GM23248 (cell line): ENCODE measurements around the gene SMARCA2. TPM values are rescaled to one million over a fixed set of nuclear protein-coding genes. Genes with fewer than 3 reads are reported as not detected.

Experiments
- DNase-seq: peaks from one replicate; pipeline ENCODE4 v3.0.0-alpha.2; 2015
- H2AFZ ChIP-seq: fragments of 200-600 bp; sonication (generic); 2 replicates; pipeline ENCODE4 v1.6.1; 2016; ENCODE audit warnings: antibody characterized with exemption
- H3F3A ChIP-seq: fragments of 200-600 bp; sonication (generic); 2 replicates; pipeline ENCODE4 v1.6.1; 2016; ENCODE audit warnings: mild to moderate bottlenecking, antibody characterized with exemption, mixed run types; ENCODE audit not compliant: insufficient read depth
- H3K27ac ChIP-seq: fragments of 200-600 bp; sonication (generic); 2 replicates; pipeline ENCODE4 v1.5.1; 2016; ENCODE audit warnings: mild to moderate bottlenecking
- H3K27me3 ChIP-seq: fragments of 200-600 bp; sonication (generic); replicated peaks from 2 replicates; pipeline ENCODE4 v1.6.1; 2016; ENCODE audit warnings: mild to moderate bottlenecking; ENCODE audit not compliant: insufficient read depth
- H3K36me3 ChIP-seq: fragments of 200-600 bp; sonication (generic); 2 replicates; pipeline ENCODE4 v1.6.1; 2016; ENCODE audit warnings: low read depth, mild to moderate bottlenecking
- H3K4me1 ChIP-seq: fragments of 200-600 bp; sonication (generic); 2 replicates; pipeline ENCODE4 v1.6.1; 2016; ENCODE audit warnings: mild to moderate bottlenecking; ENCODE audit not compliant: insufficient read depth
- H3K4me2 ChIP-seq: fragments of 200-600 bp; sonication (generic); one replicate; pipeline ENCODE4 v1.6.1; 2016; ENCODE audit warnings: mild to moderate bottlenecking; ENCODE audit not compliant: unreplicated experiment
- H3K4me3 ChIP-seq: fragments of 200-600 bp; sonication (generic); 2 replicates; pipeline ENCODE4 v1.5.1; 2016; ENCODE audit warnings: mild to moderate bottlenecking
- H3K79me2 ChIP-seq: fragments of 200-600 bp; sonication (generic); 2 replicates; pipeline ENCODE4 v1.6.1; 2016; ENCODE audit warnings: mild to moderate bottlenecking; ENCODE audit not compliant: insufficient read depth
- H3K9ac ChIP-seq: fragments of 200-600 bp; sonication (generic); 2 replicates; pipeline ENCODE4 v1.6.1; 2016; ENCODE audit warnings: mild to moderate bottlenecking
- H3K9me2 ChIP-seq: fragments of 200-600 bp; sonication (generic); 2 replicates; pipeline ENCODE4 v1.6.1; 2016; ENCODE audit warnings: mixed run types, mild to moderate bottlenecking, moderate library complexity; ENCODE audit not compliant: insufficient read depth
- H3K9me3 ChIP-seq: fragments of 200-600 bp; sonication (generic); one replicate; pipeline ENCODE4 v1.6.1; 2017; ENCODE audit warnings: low read depth
- H4K20me1 ChIP-seq: fragments of 200-600 bp; sonication (generic); 2 replicates; pipeline ENCODE4 v1.6.0; 2016; ENCODE audit not compliant: insufficient read depth
- EZH2 ChIP-seq: fragments of 200-600 bp; sonication (generic); IDR thresholded peaks from 2 replicates; pipeline ENCODE4 v1.6.1; 2018; ENCODE audit warnings: antibody characterized with exemption, mild to moderate bottlenecking; ENCODE audit not compliant: insufficient read depth, poor library complexity, severe bottlenecking
- EZH2phosphoT487 ChIP-seq: fragments of 200-600 bp; sonication (generic); IDR thresholded peaks from 2 replicates; pipeline ENCODE4 v1.6.1; 2018; ENCODE audit warnings: antibody characterized with exemption, moderate library complexity, mild to moderate bottlenecking, low read depth; ENCODE audit not compliant: insufficient read depth
- WGBS, 2 experiments: methylation state at CpG; one replicate each; pipeline ENCODE4 v1.1.6; 2015 to 2017; ENCODE audit warnings: low lambda C conversion rate in 2 of 2, low coverage in 1 of 2; ENCODE audit errors: missing lambda C conversion rate in 2 of 2; 5-methylcytosine and 5-hydroxymethylcytosine counted together
- in situ Hi-C: fragments of 300-500 bp; cut with MboI; formaldehyde crosslinking; loops from 2 replicates; pipeline ENCODE4 v1.15.0; 2020
- polyA plus RNA-seq: library from polyadenylated mRNA; unstranded; fragments of >200 nt; fragmentation: Nextera tagmentation; extraction: Ambion mirVana; gene quantifications from 2 replicates; pipeline ENCODE4 v1.2.1, GENCODE V29; 2016
- total RNA-seq: library from RNA; depleted of rRNA; stranded (reverse); fragments of >200 nt; shearing (Covaris generic); gene quantifications from 2 replicates; pipeline ENCODE4 v1.2.3, GENCODE V29; 2014

Gene SMARCA2
- total and polyA plus RNA-seq, 2 experiments from 2014 or later = 26.7 to 47.4 TPM

- Histone ChIP-seq H3K9ac (no peak overlapping the region), H4K20me1 (no peaks in the 10 kb centered on the region), H3K9me2 (no peaks in the 10 kb centered on the region), H2AFZ (no peak overlapping the region), H3K27me3 (no peaks in the 10 kb centered on the region), H3K36me3 (no peaks in the 10 kb centered on the region), H3K79me2 (no peaks in the 10 kb centered on the region), H3K27ac (no peak overlapping the region), H3K9me3 (no peaks in the 10 kb centered on the region), H3F3A (peaks cover 19% of the 10 kb centered on the region), H3K4me1 (peaks cover 27% of the 10 kb centered on the region), H3K4me3 (no peak overlapping the region), H3K4me2 (no peak overlapping the region)
- in situ Hi-C loops = no loop called here
- 78% methylated on average over 5 of the region's 5 CpGs for WGBS, 2 experiments
- no peak for TF ChIP-seq EZH2
- DNase-seq = no peak
Observed at GRCh38 chr9:2235623-2236022, 220.5 kb downstream of the SMARCA2 start.

DNA sequence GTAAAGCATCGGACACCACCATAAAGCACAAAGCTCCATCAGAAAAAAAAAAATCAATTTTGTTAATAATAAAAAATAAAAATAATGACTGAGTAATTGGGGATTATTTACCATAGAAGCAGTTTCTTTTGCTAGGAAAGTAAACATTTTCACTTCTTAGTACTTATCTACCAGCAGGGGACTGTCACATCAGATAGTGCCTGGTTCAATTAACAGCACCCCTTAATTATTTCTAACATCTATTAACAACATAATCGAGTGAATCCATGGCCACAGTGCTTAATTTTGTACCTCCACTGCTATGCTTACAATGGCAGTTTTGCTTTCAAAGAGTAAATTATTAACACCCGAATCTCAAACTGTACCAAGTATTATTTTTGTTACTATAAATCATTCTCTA, 221.7 kb downstream of the SMARCA2 start:
- peaks cover 16% of the 10 kb centered on the region for H3F3A ChIP-seq
- no peak overlapping the region for H3K9ac ChIP-seq
- no peak overlapping the region for H3K4me3 ChIP-seq
- H3K9me3 ChIP-seq = no peaks in the 10 kb centered on the region
- H2AFZ ChIP-seq = no peak overlapping the region
- H4K20me1 ChIP-seq = no peaks in the 10 kb centered on the region
- 62 to 74% methylated on average over 3 of the region's 3 CpGs for WGBS, 2 experiments
- in situ Hi-C loops = no loop called here
- TF ChIP-seq EZH2phosphoT487 = no peak
- no peak for TF ChIP-seq EZH2
- DNase-seq = no peak
- H3K4me1 ChIP-seq = peaks cover 19% of the 10 kb centered on the region
- no peaks in the 10 kb centered on the region for H3K27me3 ChIP-seq
- no peak overlapping the region for H3K4me2 ChIP-seq
- H3K27ac ChIP-seq = no peak overlapping the region
- H3K36me3 ChIP-seq = no peaks in the 10 kb centered on the region
- no peaks in the 10 kb centered on the region for H3K79me2 ChIP-seq
- no peaks in the 10 kb centered on the region for H3K9me2 ChIP-seq

- peak overlapping the region; percentile 94 for H2AFZ ChIP-seq
- H3K27ac ChIP-seq = no peak overlapping the region
- in situ Hi-C loops = no loop called here
- H3K4me1 ChIP-seq = no peaks in the 10 kb centered on the region
- 44 to 49% methylated on average over 15 of the region's 15 CpGs for WGBS, 2 experiments
- H3K4me3 ChIP-seq = peak overlapping the region; percentile 77
- H4K20me1 ChIP-seq = no peaks in the 10 kb centered on the region
- H3K36me3 ChIP-seq = no peaks in the 10 kb centered on the region
- no peaks in the 10 kb centered on the region for H3K9me3 ChIP-seq
- peak; percentile 61 for DNase-seq
- peak overlapping the region; percentile 94 for H3K4me2 ChIP-seq
- no peaks in the 10 kb centered on the region for H3K27me3 ChIP-seq
- H3K9me2 ChIP-seq = no peaks in the 10 kb centered on the region
- peak overlapping the region; percentile 75; the same call in 1 of the 2 replicates for H3K9ac ChIP-seq
- H3F3A ChIP-seq = no peaks in the 10 kb centered on the region
- no peak for TF ChIP-seq EZH2
- TF ChIP-seq EZH2phosphoT487 = no peak
- H3K79me2 ChIP-seq = no peaks in the 10 kb centered on the region
Observed at GRCh38 chr9:2241461-2241835, 226.3 kb downstream of the SMARCA2 start.

GRCh38 chr9:2241836-2242741, 226.9 kb downstream of the SMARCA2 start:
- 3% methylated on average over 37 to 38 of the region's 38 CpGs for WGBS, 2 experiments
- no peaks in the 10 kb centered on the region for H3K9me2 ChIP-seq
- H3K9me3 ChIP-seq = no peaks in the 10 kb centered on the region
- peak overlapping the region; percentile 75 for H3K9ac ChIP-seq
- H4K20me1 ChIP-seq = no peaks in the 10 kb centered on the region
- peak overlapping the region; percentile 77 for H3K4me3 ChIP-seq
- H3F3A ChIP-seq = no peaks in the 10 kb centered on the region
- DNase-seq = peak; percentile 90
- no peaks in the 10 kb centered on the region for H3K36me3 ChIP-seq
- peak overlapping the region; percentile 33 for H3K27ac ChIP-seq
- H3K4me2 ChIP-seq = peak overlapping the region; percentile 94
- H2AFZ ChIP-seq = peak overlapping the region; percentile 94
- in situ Hi-C loops = no loop called here
- H3K79me2 ChIP-seq = no peaks in the 10 kb centered on the region
- TF ChIP-seq EZH2 (no peak), EZH2phosphoT487 (no peak)
- no peaks in the 10 kb centered on the region for H3K4me1 ChIP-seq
- H3K27me3 ChIP-seq = no peaks in the 10 kb centered on the region
